Stimulated activated CD8-positive, alpha-beta memory T cell treated with anti-CD3 and anti-CD28 coated beads, Interleukin-4, amount 100 ng/mL, for 1 hour (primary cell): ENCODE results near the gene MRO.
"Not testable (repeated sequence)": the region's sequence is repeated elsewhere in the genome, so short reads cannot be mapped to it uniquely, and the experiment has no call there.

ENCODE experiments used
- DNase-seq, 2 donors: peaks; one replicate each; pipeline ENCODE4 v3.0.0-alpha.2; 2020; ENCODE audit warnings: low read depth in 2 of 2, low spot score in 1 of 2

The MRO gene

GRCh38 chr18:50819728-50820378 is at the start of gene MRO:
Gene MRO, minus strand, starts transcription at chr18:50820016. Its CDS starts 10,616 bp downstream, at chr18:50809400.
- DNase-seq, result peak; percentile 40 to 65

DNA sequence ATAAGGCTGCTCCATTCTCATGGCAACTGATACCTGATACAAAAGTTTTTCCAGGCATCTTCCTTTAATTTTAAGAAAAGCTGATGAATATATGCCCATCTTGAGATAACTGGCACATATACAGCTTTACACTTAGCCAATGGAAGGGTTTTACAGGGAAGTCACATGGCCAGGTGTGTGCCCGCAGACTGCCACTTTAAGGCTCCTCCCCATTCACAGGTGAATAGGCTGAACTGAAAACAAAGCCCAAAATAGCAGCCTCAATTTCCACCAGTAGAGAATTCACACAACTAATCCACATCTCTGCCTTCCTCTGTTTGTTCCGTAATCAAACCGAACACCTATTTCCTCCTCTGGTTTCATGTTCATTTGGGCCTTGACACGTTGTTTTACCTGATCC is 49.3 kb upstream of the MRO start:
- DNase-seq, result no peak

GRCh38 chr18:50866765-50867164 is 46.9 kb upstream of the MRO start:
- DNase-seq, result no peak

DNA sequence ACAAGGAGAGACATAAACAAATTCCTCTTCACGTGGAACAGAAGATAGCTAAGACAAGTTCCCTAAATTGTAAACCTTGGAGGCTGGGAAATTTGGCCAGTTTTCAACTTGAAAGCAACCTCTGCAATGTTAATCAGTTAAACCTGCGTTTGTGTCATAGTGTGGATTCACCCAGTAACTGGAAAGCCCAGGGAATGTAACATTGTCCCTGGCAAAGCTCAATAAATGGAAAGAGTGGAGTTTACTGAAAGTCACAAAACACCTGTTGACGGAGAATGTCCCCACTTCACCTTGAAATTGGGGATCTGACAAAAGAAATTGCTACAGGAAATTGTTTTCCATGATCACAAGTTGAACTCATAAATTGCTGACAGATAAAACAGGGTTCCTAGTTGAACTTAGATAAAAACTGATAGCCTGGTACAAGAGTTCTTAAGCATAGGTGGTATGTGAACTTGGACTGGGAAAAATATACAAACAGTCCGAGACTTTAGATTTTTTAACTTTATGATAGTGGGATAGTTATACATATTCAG is 44.1 kb upstream of the MRO start:
- no peak for DNase-seq

- DNase-seq, result no peak
Measured at GRCh38 chr18:50862401-50862800, 42.6 kb upstream of the MRO start.

- no peak for DNase-seq
Measured at GRCh38 chr18:50861617-50862016, 41.8 kb upstream of the MRO start.

- no peak for DNase-seq
Measured at GRCh38 chr18:50859793-50860555, 40.2 kb upstream of the MRO start.

DNA sequence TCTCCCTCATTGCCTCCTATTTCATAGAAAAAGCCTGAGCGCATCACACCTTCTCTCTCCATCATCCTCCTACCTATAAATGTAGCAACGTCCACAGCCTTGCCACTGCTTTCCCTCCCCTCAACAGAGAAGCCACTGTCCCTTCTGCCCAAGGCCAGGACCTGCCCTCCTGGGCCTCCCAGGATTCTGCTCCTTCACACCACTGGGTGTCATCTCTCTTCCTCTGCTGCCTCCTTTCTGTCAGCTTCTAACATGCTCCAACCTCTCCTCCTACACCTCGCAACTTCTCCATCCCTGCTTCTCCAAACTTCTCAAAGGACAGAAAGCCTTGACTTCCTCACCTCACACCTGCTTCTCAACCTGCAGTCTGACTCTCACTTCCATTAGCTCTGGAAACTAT is 37.9 kb upstream of the MRO start:
- DNase-seq, result no peak

DNA sequence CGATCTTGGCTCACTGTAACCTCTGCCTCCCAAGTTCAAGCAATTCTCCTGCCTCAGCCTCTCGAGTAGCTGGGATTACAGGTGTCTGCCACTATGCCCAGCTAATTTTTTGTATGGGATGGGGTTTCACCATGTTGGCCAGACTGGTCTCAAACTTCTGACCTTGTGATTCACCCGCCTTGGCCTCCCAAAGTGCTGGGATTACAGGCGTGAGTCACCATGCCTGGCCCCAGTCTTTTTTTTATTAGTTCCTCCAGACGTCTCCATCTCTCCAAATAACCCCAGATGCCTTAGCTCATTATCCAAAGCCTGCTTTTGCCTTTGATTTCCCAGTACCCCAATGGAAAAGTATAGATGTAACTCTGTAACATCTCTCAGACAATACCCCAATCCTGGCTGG is 37.4 kb upstream of the MRO start:
- DNase-seq, result not testable (repeated sequence)

- DNase-seq, result no peak
Measured at GRCh38 chr18:50855976-50856757, 36.4 kb upstream of the MRO start.

DNA sequence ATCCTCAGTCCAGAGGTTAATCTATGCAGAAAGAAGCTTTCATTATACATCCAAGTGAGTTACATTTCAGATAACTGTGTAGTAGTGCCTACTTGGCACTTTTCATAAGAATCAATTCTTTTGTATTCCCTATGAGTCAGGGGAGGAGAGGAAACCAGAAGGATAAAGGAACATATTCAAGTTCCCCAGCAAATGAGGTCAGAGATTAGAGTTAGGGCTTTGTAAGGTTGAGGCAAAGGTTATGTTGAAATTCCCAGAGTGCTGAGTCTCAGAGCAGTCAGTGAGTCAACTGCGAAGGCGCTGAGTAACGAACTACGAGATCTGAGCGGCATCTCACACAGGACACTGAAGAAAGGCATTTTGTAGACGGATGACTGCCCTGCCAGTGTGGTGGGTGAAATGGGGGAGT is 34.1 kb upstream of the MRO start:
- no peak for DNase-seq

- no peak for DNase-seq
Measured at GRCh38 chr18:50850307-50851065, 30.7 kb upstream of the MRO start.

GRCh38 chr18:50849419-50849821 is 29.6 kb upstream of the MRO start:
- DNase-seq, result no peak

- DNase-seq, result no peak
Measured at GRCh38 chr18:50848991-50849390, 29.2 kb upstream of the MRO start.

GRCh38 chr18:50848061-50848551 is 28.3 kb upstream of the MRO start:
- DNase-seq, result no peak

- no peak for DNase-seq
Measured at GRCh38 chr18:50847192-50847591, 27.4 kb upstream of the MRO start.

DNA sequence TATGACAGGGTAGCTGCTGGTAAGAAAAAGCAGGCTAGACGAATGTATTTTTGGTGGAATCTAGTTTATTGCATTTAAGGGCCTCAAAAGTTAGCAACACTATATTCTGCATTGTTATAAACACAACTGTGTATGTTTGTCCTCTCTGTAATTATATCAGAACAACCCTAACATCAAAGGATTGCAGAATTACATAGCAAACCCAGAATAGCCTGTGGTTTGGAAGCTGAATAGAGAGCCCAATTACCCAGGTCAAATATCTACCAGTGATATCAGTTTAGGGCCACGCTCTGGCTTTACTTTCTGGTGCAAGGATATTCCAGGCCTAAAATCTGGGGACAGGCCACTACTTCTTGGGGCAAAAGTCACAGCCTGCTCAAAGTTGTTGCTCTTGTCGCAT is 25.1 kb upstream of the MRO start:
- DNase-seq, result no peak

- no peak for DNase-seq
Measured at GRCh38 chr18:50844554-50844953, 24.7 kb upstream of the MRO start.

- no peak for DNase-seq
Measured at GRCh38 chr18:50842846-50843245, 23.0 kb upstream of the MRO start.

GRCh38 chr18:50839996-50840395 is 20.2 kb upstream of the MRO start:
- DNase-seq, result no peak

DNA sequence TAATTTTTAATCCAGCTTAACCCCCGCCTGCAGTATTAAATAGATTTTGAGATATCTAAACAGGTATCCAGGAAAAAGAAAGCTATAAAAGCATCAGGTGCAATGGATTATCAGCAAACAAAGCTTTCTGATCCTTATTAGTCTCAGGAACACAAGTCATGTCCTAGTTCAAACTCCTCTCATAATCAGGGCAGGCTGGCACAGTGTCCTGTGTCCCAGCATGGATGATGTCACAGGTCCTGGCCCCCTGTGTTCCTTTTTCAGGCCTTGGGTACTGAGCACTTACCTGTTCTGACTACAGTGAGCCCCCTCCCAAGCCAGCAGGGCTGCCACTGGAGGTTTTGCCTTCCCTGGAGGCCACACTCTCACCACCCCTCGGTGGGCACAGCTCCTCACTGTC is 19.5 kb upstream of the MRO start:
- DNase-seq, result no peak
